ENCODE results near the gene MYBPC3. TPM values are rescaled to one million over a fixed set of nuclear protein-coding genes. Genes with fewer than 3 reads are reported as not detected.

MYBPC3 gene
- total and polyA plus RNA-seq, 10 of the 15 experiments (the other 5 are each of a cell fraction or from before 2014, with no cell fraction given), result 0.03 to 0.08 (median 0.03) TPM; not detected in 7

DNA sequence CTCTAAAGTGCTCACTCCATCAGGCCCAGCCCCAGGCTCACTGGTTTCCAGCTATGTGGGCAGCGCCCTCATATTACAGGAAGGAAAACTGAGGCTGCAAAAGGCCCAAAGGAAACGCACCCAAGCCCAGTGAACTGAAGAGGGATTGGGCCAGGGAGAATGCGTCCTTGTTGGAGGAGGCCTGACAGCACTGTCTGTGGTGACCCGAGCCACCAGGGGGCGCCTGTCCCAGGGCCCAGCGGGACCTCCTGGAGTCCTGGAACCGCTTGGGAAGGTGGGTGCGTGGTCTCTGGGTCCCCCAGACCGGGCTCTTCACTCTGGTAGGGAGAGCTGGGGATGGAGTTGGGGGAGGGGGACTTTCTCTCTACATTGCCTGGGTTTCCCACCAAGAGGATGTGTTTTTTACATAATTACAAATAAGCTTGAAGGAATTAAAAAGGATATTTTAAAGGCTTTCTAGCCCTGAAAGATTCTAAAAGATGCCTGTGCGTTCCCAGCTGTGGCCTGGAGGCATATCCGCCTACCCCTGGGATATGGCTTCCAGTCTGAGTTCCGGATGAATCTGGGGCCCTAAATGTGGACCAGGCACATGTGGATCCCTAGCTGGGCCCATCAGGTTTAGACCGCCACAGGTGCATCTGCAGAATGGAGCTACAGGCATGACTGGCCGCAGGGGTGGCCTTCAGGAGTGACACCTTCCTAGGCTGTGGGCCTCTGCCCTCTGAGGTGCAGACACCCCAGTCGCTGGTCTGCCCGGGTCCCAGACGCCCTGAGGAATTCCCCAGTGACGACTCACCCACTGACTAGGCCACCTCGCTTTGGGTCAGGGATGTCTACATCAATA is 21.6 kb upstream of the MYBPC3 start (continued):
- TF ChIP-seq SUPT20H (IDR thresholded peaks at IDR 0.05; ENCODE audit: borderline replicate concordance, control insufficient read depth, low read depth, low read length), result no peak
- no peak for TF ChIP-seq NFIC (IDR thresholded peaks at IDR 0.05; ENCODE audit: low read depth, low read length)
- TF ChIP-seq SREBF1 (IDR thresholded peaks at IDR 0.05; ENCODE audit: low read length), result no peak
- TF ChIP-seq BMI1 (IDR thresholded peaks at IDR 0.05; ENCODE audit: borderline replicate concordance), result no peak
- TF ChIP-seq STAT1 (conservative IDR thresholded peaks at IDR 0.05), result no peak
- TF ChIP-seq SMC3 (IDR thresholded peaks at IDR 0.05; ENCODE audit: borderline replicate concordance, low read length), result peak; percentile 92
- TF ChIP-seq CREM (IDR thresholded peaks at IDR 0.05; ENCODE audit: low read depth), result no peak
- TF ChIP-seq, protein P1, sequence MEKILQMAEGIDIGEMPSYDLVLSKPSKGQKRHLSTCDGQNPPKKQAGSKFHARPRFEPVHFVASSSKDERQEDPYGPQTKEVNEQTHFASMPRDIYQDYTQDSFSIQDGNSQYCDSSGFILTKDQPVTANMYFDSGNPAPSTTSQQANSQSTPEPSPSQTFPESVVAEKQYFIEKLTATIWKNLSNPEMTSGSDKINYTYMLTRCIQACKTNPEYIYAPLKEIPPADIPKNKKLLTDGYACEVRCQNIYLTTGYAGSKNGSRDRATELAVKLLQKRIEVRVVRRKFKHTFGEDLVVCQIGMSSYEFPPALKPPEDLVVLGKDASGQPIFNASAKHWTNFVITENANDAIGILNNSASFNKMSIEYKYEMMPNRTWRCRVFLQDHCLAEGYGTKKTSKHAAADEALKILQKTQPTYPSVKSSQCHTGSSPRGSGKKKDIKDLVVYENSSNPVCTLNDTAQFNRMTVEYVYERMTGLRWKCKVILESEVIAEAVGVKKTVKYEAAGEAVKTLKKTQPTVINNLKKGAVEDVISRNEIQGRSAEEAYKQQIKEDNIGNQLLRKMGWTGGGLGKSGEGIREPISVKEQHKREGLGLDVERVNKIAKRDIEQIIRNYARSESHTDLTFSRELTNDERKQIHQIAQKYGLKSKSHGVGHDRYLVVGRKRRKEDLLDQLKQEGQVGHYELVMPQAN (conservative IDR thresholded peaks at IDR 0.05), result no peak

DNA sequence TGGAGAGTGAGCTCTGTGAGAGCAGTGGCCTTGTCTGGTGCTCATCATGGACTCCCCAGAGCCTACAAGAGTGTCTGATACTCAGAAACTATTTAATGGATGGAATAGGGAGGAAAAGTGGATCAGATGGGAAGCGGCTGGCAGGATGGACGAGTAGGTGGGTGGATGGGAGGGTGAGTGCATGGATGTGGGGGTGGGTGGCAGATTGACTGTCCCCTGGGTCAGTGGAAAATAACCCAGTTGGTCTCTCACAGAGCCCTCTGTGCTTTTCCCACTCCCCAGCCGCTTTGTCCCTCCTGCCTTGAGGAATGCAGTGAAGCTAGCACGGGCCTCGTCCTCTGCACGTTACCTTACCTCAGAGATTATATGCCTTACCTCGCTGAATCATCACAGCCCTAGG is 19.9 kb upstream of the MYBPC3 start:
- H3K9ac ChIP-seq (ENCODE audit: control insufficient read depth, insufficient read depth, low read length), result no peak overlapping the region
- DNase-seq (ENCODE audit: low read depth, low spot score) (no peak), ATAC-seq (no peak), FAIRE-seq (no peak)
- H3K9me3 ChIP-seq (replicated peaks; ENCODE audit: control insufficient read depth, insufficient read depth, low read length), result no peaks in the 10 kb centered on the region
- no peak overlapping the region for H2AFZ ChIP-seq (ENCODE audit: control insufficient read depth, low read depth, low read length)
- 100% methylated on average over 5 of the region's 7 CpGs for WGBS (ENCODE audit: insufficient coverage, insufficient replicate concordance, low lambda C conversion rate, missing lambda C conversion rate)
- ChIA-PET RAD21 (ENCODE audit: unreplicated experiment) (interaction anchor here (0.7 to 2.8 kb wide), 3 partner anchors 8 to 35 kb away, joined by 3 to 21 read pairs (median 3); no protein-coding TSS in a partner anchor), SMC1A (ENCODE audit: uncharacterized antibody, unreplicated experiment) (interaction anchor here (1.0 to 3.7 kb wide), 7 partner anchors 19 to 39 kb away, joined by 4 to 35 read pairs (median 22); partner anchors contain the start of gene SLC39A13), POLR2A (interaction anchor here (0.7 to 3.7 kb wide), 5 partner anchors 21 to 159 kb away, joined by 3 to 21 read pairs (median 6); partner anchors contain the start of gene SLC39A13), CTCF (interaction anchor here (0.8 to 8.6 kb wide), 8 partner anchors 8 to 271 kb away, joined by 3 to 161 read pairs (median 22); partner anchors contain the start of gene SLC39A13)
- H3K4me2 ChIP-seq (ENCODE audit: control insufficient read depth, insufficient read depth), result no peak overlapping the region
- H3K27ac ChIP-seq (ENCODE audit: control insufficient read depth, insufficient read depth), result no peak overlapping the region
- H3K36me3 ChIP-seq (ENCODE audit: control insufficient read depth in 2 of 2, insufficient read depth in 2 of 2, low read length in 1 of 2), result peaks cover 2 to 8% of the 10 kb centered on the region in 2 experiments
- no peaks in the 10 kb centered on the region for H4K20me1 ChIP-seq (ENCODE audit: control insufficient read depth, insufficient read depth)
- TSS peak; percentile 40 for BruUV-seq (replicated peaks)
- no peak overlapping the region for H3K4me3 ChIP-seq
- peaks cover 13% of the 10 kb centered on the region; the same call in 1 of the 2 replicates for H3K4me1 ChIP-seq (ENCODE audit: control insufficient read depth, insufficient read depth, low read length)
- H3K79me2 ChIP-seq (ENCODE audit: control insufficient read depth, insufficient read depth, low read length), result peaks cover 26% of the 10 kb centered on the region
- in situ Hi-C loops (cut with MboI) (loop anchor here (5.0 kb wide), 1 partner anchor 35 kb away; the partner anchor contains the start of gene SLC39A13), intact Hi-C loops (cut with micrococcal nuclease; ENCODE audit: unreplicated experiment) (loop anchor here (10.0 kb wide), 2 partner anchors 392 to 482 kb away; partner anchors contain the start of gene FNBP4)
- no peaks in the 10 kb centered on the region for H3K27me3 ChIP-seq (replicated peaks in 1 of 2; ENCODE audit: control insufficient read depth in 2 of 2, insufficient read depth in 2 of 2, low read length in 1 of 2)
- TF ChIP-seq GATAD2B (conservative IDR thresholded peaks at IDR 0.05; ENCODE audit: low read depth), result no peak
- no peak for TF ChIP-seq EGR1 (IDR thresholded peaks at IDR 0.05; ENCODE audit: borderline replicate concordance in 1 of 2, low read depth in 2 of 2, low read length in 2 of 2)
- no peak for TF ChIP-seq ZZZ3 (IDR thresholded peaks at IDR 0.05; ENCODE audit: control insufficient read depth, insufficient read length, low read depth)
- TF ChIP-seq, protein P2, sequence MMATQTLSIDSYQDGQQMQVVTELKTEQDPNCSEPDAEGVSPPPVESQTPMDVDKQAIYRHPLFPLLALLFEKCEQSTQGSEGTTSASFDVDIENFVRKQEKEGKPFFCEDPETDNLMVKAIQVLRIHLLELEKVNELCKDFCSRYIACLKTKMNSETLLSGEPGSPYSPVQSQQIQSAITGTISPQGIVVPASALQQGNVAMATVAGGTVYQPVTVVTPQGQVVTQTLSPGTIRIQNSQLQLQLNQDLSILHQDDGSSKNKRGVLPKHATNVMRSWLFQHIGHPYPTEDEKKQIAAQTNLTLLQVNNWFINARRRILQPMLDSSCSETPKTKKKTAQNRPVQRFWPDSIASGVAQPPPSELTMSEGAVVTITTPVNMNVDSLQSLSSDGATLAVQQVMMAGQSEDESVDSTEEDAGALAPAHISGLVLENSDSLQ (IDR thresholded peaks at IDR 0.05), result no peak
- TF ChIP-seq RCOR1 (conservative IDR thresholded peaks at IDR 0.05; ENCODE audit: low read depth, low read length), result no peak

All from GM12878 (cell line).